Measurements from ENCODE around the gene SLC36A4.

- TF ChIP-seq CTCF (IDR thresholded peaks at IDR 0.05) (no peak), POLR2A (IDR thresholded peaks at IDR 0.05) (no peak)
These were observed 11.0 kb upstream of the SLC36A4 start for GRCh38 chr11:93208663-93209270.

Measured in prostate gland (tissue), 2 donors.